Mucosa of rectum (tissue), 2 donors: Measurements from ENCODE around the gene ADAP1.
"Not testable (repeated sequence)": the region's sequence is repeated elsewhere in the genome, so short reads cannot be mapped to it uniquely, and the experiment has no call there.

Experiments
- H3K27ac ChIP-seq, 2 donors: one replicate each; pipeline ENCODE4 v1.7.0; 2013; ENCODE audit warnings: inconsistent platforms in 2 of 2, low read depth in 2 of 2, low read length in 2 of 2
- H3K27me3 ChIP-seq, 2 donors: one replicate each; pipeline ENCODE4 v1.7.0; 2013; ENCODE audit warnings: low read length in 2 of 2; ENCODE audit not compliant: control insufficient read depth in 2 of 2, insufficient read depth in 2 of 2
- H3K36me3 ChIP-seq, 2 donors: one replicate each; pipeline ENCODE4 v1.7.0; 2013; ENCODE audit warnings: low read length in 2 of 2; ENCODE audit not compliant: control insufficient read depth in 2 of 2, insufficient read depth in 2 of 2
- H3K4me1 ChIP-seq, 2 donors: one replicate each; pipeline ENCODE4 v1.7.0; 2013; ENCODE audit warnings: low read length in 2 of 2, mild to moderate bottlenecking in 1 of 2; ENCODE audit not compliant: control insufficient read depth in 2 of 2, insufficient read depth in 2 of 2
- H3K4me3 ChIP-seq, 2 donors: one replicate each; pipeline ENCODE4 v1.7.0; 2013; ENCODE audit warnings: low read length in 2 of 2
- H3K9ac ChIP-seq, 2 donors: one replicate each; pipeline ENCODE4 v1.7.0; 2013; ENCODE audit warnings: low read length in 2 of 2, low read depth in 1 of 2, mild to moderate bottlenecking in 1 of 2
- H3K9me3 ChIP-seq, 2 donors: one replicate each; pipeline ENCODE4 v1.7.0; 2013; ENCODE audit warnings: low read length in 2 of 2; ENCODE audit not compliant: control insufficient read depth in 2 of 2
- donor health status: healthy.
- donor health status: Normal muscosa, but diverticular disease.

The ADAP1 gene

GRCh38 chr7:879093-879492 lies 75.4 kb downstream of the ADAP1 start:
- no peaks in the 10 kb centered on the region for H3K27me3 ChIP-seq
- no peaks in the 10 kb centered on the region for H3K9me3 ChIP-seq
- peaks cover 6% of the 10 kb centered on the region in 2 donors for H3K4me1 ChIP-seq
- no peak overlapping the region for H3K27ac ChIP-seq
- no peak overlapping the region for H3K4me3 ChIP-seq
- no peak overlapping the region for H3K9ac ChIP-seq
- peaks cover 0 to 9% of the 10 kb centered on the region in 2 donors for H3K36me3 ChIP-seq

GRCh38 chr7:877312-878232 lies 76.9 kb downstream of the ADAP1 start:
- no peaks in the 10 kb centered on the region for H3K27me3 ChIP-seq
- H3K36me3 ChIP-seq: peaks cover 3 to 14% of the 10 kb centered on the region in 2 donors
- H3K9me3 ChIP-seq: no peaks in the 10 kb centered on the region
- H3K27ac ChIP-seq: peak overlapping the region; percentile 89
- H3K4me1 ChIP-seq: peaks cover 12 to 13% of the 10 kb centered on the region in 2 donors
- peak overlapping the region; percentile 85 to 95 for H3K4me3 ChIP-seq
- peak overlapping the region; percentile 70 to 85 for H3K9ac ChIP-seq

- peak overlapping the region; percentile 85 to 95 for H3K4me3 ChIP-seq
- peaks cover 10 to 20% of the 10 kb centered on the region in 2 donors for H3K36me3 ChIP-seq
- peak overlapping the region; percentile 70 to 85 for H3K9ac ChIP-seq
- H3K27ac ChIP-seq: peak overlapping the region; percentile 89
- no peaks in the 10 kb centered on the region for H3K9me3 ChIP-seq
- H3K27me3 ChIP-seq: no peaks in the 10 kb centered on the region
- peaks cover 12 to 13% of the 10 kb centered on the region in 2 donors for H3K4me1 ChIP-seq
These were observed 77.5 kb downstream of the ADAP1 start for GRCh38 chr7:876972-877311.

- no peaks in the 10 kb centered on the region for H3K27me3 ChIP-seq
- peak within 1 kb of the TSS; percentile 85 to 95 for H3K4me3 ChIP-seq
- peak within 1 kb of the TSS; percentile 74 to 85 for H3K9ac ChIP-seq
- no peaks in the 10 kb centered on the region for H3K9me3 ChIP-seq
- H3K27ac ChIP-seq: peak within 1 kb of the TSS; percentile 89
- H3K36me3 ChIP-seq: peaks cover 14 to 20% of the 10 kb centered on the region in 2 donors
- H3K4me1 ChIP-seq: peaks cover 12 to 13% of the 10 kb centered on the region in 2 donors
These were observed 78.2 kb downstream of the ADAP1 start, which contains the start of gene GET4 for GRCh38 chr7:876077-876971. Gene GET4 (plus strand): TSS chr7:876554. CDS start chr7:876646, 92 bp downstream.

- Histone ChIP-seq H3K36me3 (peaks cover 20 to 21% of the 10 kb centered on the region in 2 donors), H3K4me1 (peaks cover 12 to 13% of the 10 kb centered on the region in 2 donors), H3K4me3 (peak overlapping the region; percentile 41), H3K27me3 (no peaks in the 10 kb centered on the region), H3K9me3 (no peaks in the 10 kb centered on the region), H3K9ac (peak overlapping the region; percentile 0 to 24), H3K27ac (peak overlapping the region; percentile 38 to 53)
These were observed 78.9 kb downstream of the ADAP1 start for GRCh38 chr7:875476-876076.

- Histone ChIP-seq H3K27ac (no peak overlapping the region), H3K4me1 (peaks cover 12 to 13% of the 10 kb centered on the region in 2 donors), H3K9me3 (no peaks in the 10 kb centered on the region), H3K9ac (no peak overlapping the region), H3K27me3 (no peaks in the 10 kb centered on the region), H3K4me3 (no peak overlapping the region), H3K36me3 (peaks cover 23 to 24% of the 10 kb centered on the region in 2 donors)
These were observed 79.4 kb downstream of the ADAP1 start for GRCh38 chr7:875051-875450.

- Histone ChIP-seq H3K27ac (peak overlapping the region; percentile 23 to 29), H3K36me3 (peaks cover 26 to 29% of the 10 kb centered on the region in 2 donors), H3K9ac (no peak overlapping the region), H3K9me3 (no peaks in the 10 kb centered on the region), H3K4me3 (no peak overlapping the region), H3K27me3 (no peaks in the 10 kb centered on the region), H3K4me1 (peaks cover 12 to 13% of the 10 kb centered on the region in 2 donors)
These were observed 80.3 kb downstream of the ADAP1 start for GRCh38 chr7:874031-874749.

GRCh38 chr7:873367-874002 lies 81.0 kb downstream of the ADAP1 start:
- H3K4me1 ChIP-seq: peaks cover 12 to 13% of the 10 kb centered on the region in 2 donors
- no peak overlapping the region for H3K9ac ChIP-seq
- no peaks in the 10 kb centered on the region for H3K27me3 ChIP-seq

GRCh38 chr7:872685-873084 lies 81.8 kb downstream of the ADAP1 start:
- not testable (repeated sequence) for H3K9ac ChIP-seq, H3K27me3 ChIP-seq, H3K9me3 ChIP-seq, H3K4me3 ChIP-seq
- peak overlapping the region in 1 of 2 donors; percentile 3 for H3K27ac ChIP-seq
- H3K36me3 ChIP-seq: peaks cover 26 to 31% of the 10 kb centered on the region in 2 donors
- peaks cover 13% of the 10 kb centered on the region in 2 donors for H3K4me1 ChIP-seq

More at GRCh38 chr7:873367-874002, 81.0 kb downstream of the ADAP1 start:
- no peak overlapping the region for H3K4me3 ChIP-seq
- peak overlapping the region; percentile 23 to 29 for H3K27ac ChIP-seq
- H3K36me3 ChIP-seq: peaks cover 26 to 28% of the 10 kb centered on the region in 2 donors
- no peaks in the 10 kb centered on the region for H3K9me3 ChIP-seq
